IPS-18a (cell line): ENCODE data around the gene FOS.
"Not testable (repeated sequence)": the region's sequence is repeated elsewhere in the genome, so short reads cannot be mapped to it uniquely, and the experiment has no call there.

Experiments used
- H3K27ac ChIP-seq: one replicate; pipeline ENCODE4 v1.5.1; 2013; ENCODE audit warnings: low read length
- H3K27me3 ChIP-seq: one replicate; pipeline ENCODE4 v1.6.1; 2013; ENCODE audit warnings: mild to moderate bottlenecking, low read length; ENCODE audit not compliant: control insufficient read depth, insufficient read depth
- H3K36me3 ChIP-seq: one replicate; pipeline ENCODE4 v1.6.1; 2013; ENCODE audit warnings: low read depth, low read length; ENCODE audit not compliant: control insufficient read depth
- H3K4me1 ChIP-seq: one replicate; pipeline ENCODE4 v1.6.1; 2013; ENCODE audit warnings: low read depth, low read length; ENCODE audit not compliant: control insufficient read depth
- H3K4me3 ChIP-seq: one replicate; pipeline ENCODE4 v1.5.1; 2013; ENCODE audit warnings: low read length
- H3K9ac ChIP-seq: one replicate; pipeline ENCODE4 v1.6.1; 2013; ENCODE audit warnings: mild to moderate bottlenecking, low read length, moderate library complexity
- H3K9me3 ChIP-seq: one replicate; pipeline ENCODE4 v1.6.1; 2013; ENCODE audit warnings: low read depth, low read length; ENCODE audit not compliant: control insufficient read depth

Gene FOS

DNA sequence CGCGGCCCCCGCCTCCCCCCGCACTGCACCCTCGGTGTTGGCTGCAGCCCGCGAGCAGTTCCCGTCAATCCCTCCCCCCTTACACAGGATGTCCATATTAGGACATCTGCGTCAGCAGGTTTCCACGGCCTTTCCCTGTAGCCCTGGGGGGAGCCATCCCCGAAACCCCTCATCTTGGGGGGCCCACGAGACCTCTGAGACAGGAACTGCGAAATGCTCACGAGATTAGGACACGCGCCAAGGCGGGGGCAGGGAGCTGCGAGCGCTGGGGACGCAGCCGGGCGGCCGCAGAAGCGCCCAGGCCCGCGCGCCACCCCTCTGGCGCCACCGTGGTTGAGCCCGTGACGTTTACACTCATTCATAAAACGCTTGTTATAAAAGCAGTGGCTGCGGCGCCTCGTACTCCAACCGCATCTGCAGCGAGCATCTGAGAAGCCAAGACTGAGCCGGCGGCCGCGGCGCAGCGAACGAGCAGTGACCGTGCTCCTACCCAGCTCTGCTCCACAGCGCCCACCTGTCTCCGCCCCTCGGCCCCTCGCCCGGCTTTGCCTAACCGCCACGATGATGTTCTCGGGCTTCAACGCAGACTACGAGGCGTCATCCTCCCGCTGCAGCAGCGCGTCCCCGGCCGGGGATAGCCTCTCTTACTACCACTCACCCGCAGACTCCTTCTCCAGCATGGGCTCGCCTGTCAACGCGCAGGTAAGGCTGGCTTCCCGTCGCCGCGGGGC is at the start of gene FOS:
Gene FOS, plus strand, starts transcription at position 407 of the 731 bp plus-strand sequence. Its CDS starts 155 bp downstream, at position 562.
- H3K27me3 ChIP-seq, result peaks cover 64% of the 10 kb centered on the region
- H3K27ac ChIP-seq, result peak within 1 kb of the TSS; percentile 99

DNA sequence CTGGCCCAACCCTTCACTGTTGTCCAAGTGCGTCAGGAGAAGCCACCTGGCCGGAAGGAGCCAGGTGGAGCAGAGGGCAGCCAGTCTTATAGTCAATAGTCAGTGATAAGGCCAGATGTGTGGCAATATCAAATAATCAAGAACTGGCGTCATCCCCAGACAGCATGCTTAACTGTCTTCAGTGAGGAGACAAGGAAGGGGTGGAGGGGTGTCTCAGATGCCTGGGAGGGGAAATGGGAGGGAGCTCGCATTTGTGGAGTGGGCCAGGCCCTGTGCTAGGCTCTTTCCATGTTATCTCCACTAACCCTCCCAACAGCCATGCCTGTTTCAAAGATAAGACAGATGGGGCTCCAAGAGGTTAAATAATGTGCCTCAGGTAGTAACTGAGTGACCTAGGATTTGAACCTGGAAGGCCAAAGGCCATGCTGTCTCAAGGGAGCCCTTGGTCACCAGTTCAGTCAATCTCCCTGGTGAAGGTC is 48.9 kb upstream of the FOS start:
- Histone ChIP-seq H3K4me3 (no peak overlapping the region), H3K9ac (no peak overlapping the region), H3K4me1 (no peaks in the 10 kb centered on the region)

More for the DNA sequence above, at the start of gene FOS:
- H3K36me3 ChIP-seq, result peaks cover 14% of the 10 kb centered on the region
- H3K4me3 ChIP-seq, result peak within 1 kb of the TSS; percentile 94
- H3K9ac ChIP-seq, result peak within 1 kb of the TSS; percentile 91
- H3K4me1 ChIP-seq, result peaks cover 26% of the 10 kb centered on the region
- H3K9me3 ChIP-seq, result no peaks in the 10 kb centered on the region

GRCh38 chr14:75230140-75230792 is 48.4 kb upstream of the FOS start:
- Histone ChIP-seq H3K36me3 (no peaks in the 10 kb centered on the region), H3K27ac (no peak overlapping the region), H3K9me3 (no peaks in the 10 kb centered on the region), H3K4me3 (no peak overlapping the region), H3K4me1 (no peaks in the 10 kb centered on the region), H3K9ac (no peak overlapping the region), H3K27me3 (no peaks in the 10 kb centered on the region)

More for the DNA sequence above, 48.9 kb upstream of the FOS start:
- Histone ChIP-seq H3K36me3 (no peaks in the 10 kb centered on the region), H3K27ac (no peak overlapping the region), H3K27me3 (no peaks in the 10 kb centered on the region), H3K9me3 (no peaks in the 10 kb centered on the region)

GRCh38 chr14:75231320-75231719 is 47.3 kb upstream of the FOS start:
- Histone ChIP-seq H3K9me3 (no peaks in the 10 kb centered on the region), H3K27ac (no peak overlapping the region), H3K4me3 (no peak overlapping the region), H3K27me3 (no peaks in the 10 kb centered on the region), H3K4me1 (no peaks in the 10 kb centered on the region), H3K9ac (no peak overlapping the region), H3K36me3 (no peaks in the 10 kb centered on the region)

DNA sequence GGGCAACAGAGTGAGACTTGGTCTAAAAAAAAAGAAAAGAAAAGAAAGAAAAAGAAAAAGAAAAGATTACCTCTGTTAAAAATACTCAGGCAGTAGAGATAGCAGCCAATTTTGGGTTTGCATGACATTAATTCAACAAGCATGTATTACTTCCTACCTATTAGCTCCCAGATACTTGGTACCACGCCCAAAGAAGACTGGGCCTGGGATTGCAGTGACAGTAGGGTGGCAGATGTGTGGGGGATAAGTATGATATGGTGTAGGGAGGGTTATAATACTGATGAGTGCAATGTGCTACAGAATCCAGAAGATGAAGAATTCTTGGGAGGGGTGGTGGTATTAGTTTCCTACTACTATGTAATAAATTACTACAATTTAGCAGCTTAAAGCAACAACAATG is 46.4 kb upstream of the FOS start:
- no peaks in the 10 kb centered on the region for H3K27me3 ChIP-seq
- no peak overlapping the region for H3K27ac ChIP-seq
- H3K4me1 ChIP-seq, result no peaks in the 10 kb centered on the region
- no peak overlapping the region for H3K9ac ChIP-seq
- no peaks in the 10 kb centered on the region for H3K9me3 ChIP-seq
- no peak overlapping the region for H3K4me3 ChIP-seq
- no peaks in the 10 kb centered on the region for H3K36me3 ChIP-seq

DNA sequence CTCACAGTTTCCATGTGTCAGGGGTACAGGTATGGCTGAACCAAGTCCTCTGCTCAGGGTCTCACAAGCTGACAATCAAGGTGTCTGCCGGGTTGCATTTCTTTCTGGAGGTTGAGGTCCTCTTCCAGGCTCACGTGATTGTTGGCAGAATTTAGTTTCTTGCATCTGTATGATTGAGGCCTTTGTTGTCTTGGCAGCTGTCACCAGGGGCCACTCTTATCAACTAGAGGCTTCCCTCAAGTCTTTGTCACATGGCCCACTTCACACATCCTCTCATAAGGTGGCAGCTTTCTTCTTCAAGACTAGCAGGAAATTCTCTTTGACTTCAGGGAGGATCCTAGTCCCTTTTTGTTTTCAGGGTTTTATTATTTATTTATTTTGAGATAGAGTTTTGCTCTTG is 46.0 kb upstream of the FOS start:
- H3K4me1 ChIP-seq, result no peaks in the 10 kb centered on the region
- H3K27me3 ChIP-seq, result no peaks in the 10 kb centered on the region
- H3K9me3 ChIP-seq, result no peaks in the 10 kb centered on the region
- H3K27ac ChIP-seq, result no peak overlapping the region
- no peak overlapping the region for H3K4me3 ChIP-seq
- no peaks in the 10 kb centered on the region for H3K36me3 ChIP-seq
- no peak overlapping the region for H3K9ac ChIP-seq

GRCh38 chr14:75234173-75235115 is 44.2 kb upstream of the FOS start:
- H3K27me3 ChIP-seq, result no peaks in the 10 kb centered on the region
- H3K27ac ChIP-seq, result no peak overlapping the region
- no peaks in the 10 kb centered on the region for H3K36me3 ChIP-seq
- H3K4me1 ChIP-seq, result peaks cover 6% of the 10 kb centered on the region
- H3K9ac ChIP-seq, result no peak overlapping the region
- H3K4me3 ChIP-seq, result no peak overlapping the region
- H3K9me3 ChIP-seq, result no peaks in the 10 kb centered on the region

DNA sequence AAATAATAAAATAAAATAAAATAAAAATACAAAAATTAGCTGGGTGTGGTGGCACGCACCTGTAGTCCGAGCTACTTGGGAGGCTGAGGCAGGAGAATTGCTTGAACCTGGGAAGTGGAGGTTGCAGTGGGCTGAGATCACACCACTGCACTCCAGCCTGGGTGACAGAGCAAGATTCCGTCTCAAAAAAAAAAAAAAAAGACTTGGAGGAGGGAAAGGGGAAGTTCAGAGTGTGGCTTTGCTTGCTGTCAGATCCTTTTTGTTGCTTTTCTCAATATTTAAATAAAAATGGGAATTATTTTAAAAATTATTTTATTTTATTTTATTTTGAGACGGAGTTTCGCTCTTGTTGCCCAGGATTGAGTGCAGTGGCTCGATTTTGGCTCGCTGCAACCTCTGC is 43.4 kb upstream of the FOS start:
- not testable (repeated sequence) for H3K27ac ChIP-seq, H3K36me3 ChIP-seq, H3K9ac ChIP-seq, H3K9me3 ChIP-seq, H3K4me1 ChIP-seq, H3K4me3 ChIP-seq, H3K27me3 ChIP-seq

- Histone ChIP-seq H3K4me3 (no peak overlapping the region), H3K9me3 (no peaks in the 10 kb centered on the region), H3K4me1 (peaks cover 6% of the 10 kb centered on the region), H3K27me3 (no peaks in the 10 kb centered on the region), H3K27ac (no peak overlapping the region), H3K36me3 (no peaks in the 10 kb centered on the region), H3K9ac (no peak overlapping the region)
Measured at GRCh38 chr14:75236467-75236866, 42.2 kb upstream of the FOS start.

- H3K27me3 ChIP-seq, result no peaks in the 10 kb centered on the region
- no peaks in the 10 kb centered on the region for H3K36me3 ChIP-seq
- H3K27ac ChIP-seq, result no peak overlapping the region
- H3K9ac ChIP-seq, result no peak overlapping the region
- H3K4me3 ChIP-seq, result no peak overlapping the region
- peaks cover 6% of the 10 kb centered on the region for H3K4me1 ChIP-seq
- H3K9me3 ChIP-seq, result no peaks in the 10 kb centered on the region
Measured at GRCh38 chr14:75236901-75237419, 41.7 kb upstream of the FOS start.
